GM10266 (cell line): Measurements from ENCODE around the gene CDC42.

ENCODE experiments used
- DNase-seq: peaks from one replicate; pipeline ENCODE4 v3.0.0; 2012; ENCODE audit errors: extremely low spot score
- TF ChIP-seq, protein P1 (sequence below): IDR thresholded peaks from 2 replicates; pipeline ENCODE4 v1.5.1; 2012; ENCODE audit warnings: mild to moderate bottlenecking, low read depth; ENCODE audit not compliant: control insufficient read depth, insufficient read depth; ENCODE audit errors: missing control alignments

The CDC42 gene

DNA sequence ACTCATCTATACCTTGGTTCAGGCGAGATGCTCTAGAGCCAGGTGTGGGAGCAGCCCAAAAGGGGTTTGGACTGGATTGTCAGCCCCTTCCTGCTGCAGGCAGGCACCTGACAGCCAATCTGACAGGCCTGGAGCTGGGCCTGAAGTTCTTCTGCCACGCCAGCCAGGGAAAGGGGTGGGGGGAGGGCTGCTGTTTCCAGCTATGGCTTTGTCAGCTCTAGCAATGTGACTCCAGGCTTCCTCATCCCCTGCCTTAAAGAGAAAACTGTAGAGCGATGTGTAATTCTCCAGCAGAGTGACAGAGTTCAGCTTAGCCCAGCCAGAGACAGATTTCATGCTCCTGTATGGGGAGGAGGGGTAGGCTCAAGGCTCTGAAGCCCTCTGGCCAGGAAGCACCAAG is 60.0 kb downstream of the CDC42 start:
- no peak for DNase-seq

DNA sequence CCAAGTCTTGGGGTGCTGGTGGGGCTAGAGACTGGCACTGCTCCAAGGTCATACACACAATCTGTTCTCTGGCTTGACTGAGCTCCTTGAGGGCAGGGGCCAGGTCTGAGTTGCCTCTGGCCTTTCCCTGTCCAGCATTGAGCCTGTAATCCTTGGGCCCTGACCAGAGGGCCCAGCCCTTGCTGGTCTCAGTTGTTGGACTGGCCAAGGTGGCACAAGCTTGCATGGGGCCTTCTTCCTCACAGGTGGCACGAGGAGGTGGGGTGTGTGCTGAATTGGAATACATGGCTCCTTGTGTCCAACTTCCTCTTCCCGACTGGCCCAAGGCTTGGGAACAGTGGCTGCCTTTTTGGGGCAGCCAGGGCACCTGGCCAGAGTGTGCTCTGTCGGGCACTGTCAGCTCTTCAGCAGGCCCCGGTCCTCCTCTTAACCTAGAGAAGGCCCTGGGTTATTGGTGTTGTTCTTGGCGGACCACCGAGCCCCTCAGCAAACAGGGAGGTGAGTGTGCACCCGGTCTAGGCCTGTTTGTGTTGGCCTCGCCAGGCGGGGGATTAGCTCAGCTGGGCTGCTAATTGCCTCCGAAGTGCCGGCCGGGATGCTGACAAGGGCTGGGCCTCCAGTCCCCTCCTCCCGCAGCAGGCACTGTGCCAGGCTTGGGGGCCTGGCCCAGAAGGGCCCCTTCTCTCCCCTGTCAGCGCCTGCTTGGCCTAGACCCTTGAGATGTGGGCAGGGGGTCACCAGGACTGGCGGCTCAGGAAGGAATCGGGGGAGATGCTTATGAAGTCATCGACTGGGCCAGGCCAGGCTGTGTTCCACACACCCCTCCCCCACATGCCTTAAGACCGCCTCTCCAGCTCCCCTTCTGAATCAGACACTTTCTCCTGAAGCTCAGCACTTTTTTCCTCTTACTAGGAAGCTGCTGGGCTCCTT is 61.8 kb downstream of the CDC42 start:
- TF ChIP-seq, protein P1, sequence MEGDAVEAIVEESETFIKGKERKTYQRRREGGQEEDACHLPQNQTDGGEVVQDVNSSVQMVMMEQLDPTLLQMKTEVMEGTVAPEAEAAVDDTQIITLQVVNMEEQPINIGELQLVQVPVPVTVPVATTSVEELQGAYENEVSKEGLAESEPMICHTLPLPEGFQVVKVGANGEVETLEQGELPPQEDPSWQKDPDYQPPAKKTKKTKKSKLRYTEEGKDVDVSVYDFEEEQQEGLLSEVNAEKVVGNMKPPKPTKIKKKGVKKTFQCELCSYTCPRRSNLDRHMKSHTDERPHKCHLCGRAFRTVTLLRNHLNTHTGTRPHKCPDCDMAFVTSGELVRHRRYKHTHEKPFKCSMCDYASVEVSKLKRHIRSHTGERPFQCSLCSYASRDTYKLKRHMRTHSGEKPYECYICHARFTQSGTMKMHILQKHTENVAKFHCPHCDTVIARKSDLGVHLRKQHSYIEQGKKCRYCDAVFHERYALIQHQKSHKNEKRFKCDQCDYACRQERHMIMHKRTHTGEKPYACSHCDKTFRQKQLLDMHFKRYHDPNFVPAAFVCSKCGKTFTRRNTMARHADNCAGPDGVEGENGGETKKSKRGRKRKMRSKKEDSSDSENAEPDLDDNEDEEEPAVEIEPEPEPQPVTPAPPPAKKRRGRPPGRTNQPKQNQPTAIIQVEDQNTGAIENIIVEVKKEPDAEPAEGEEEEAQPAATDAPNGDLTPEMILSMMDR: no peak
- DNase-seq: no peak

More for the DNA sequence above, 60.0 kb downstream of the CDC42 start:
- TF ChIP-seq, protein P1: no peak

GRCh38 chr1:22115286-22115685 is 62.8 kb downstream of the CDC42 start:
- no peak for DNase-seq
- TF ChIP-seq, protein P1: no peak

GRCh38 chr1:22117238-22117637 is 64.7 kb downstream of the CDC42 start:
- DNase-seq: no peak
- TF ChIP-seq, protein P1: no peak

GRCh38 chr1:22117851-22118250 is 65.3 kb downstream of the CDC42 start:
- TF ChIP-seq, protein P1: no peak
- no peak for DNase-seq

GRCh38 chr1:22118291-22118992 is 65.9 kb downstream of the CDC42 start:
- no peak for DNase-seq
- TF ChIP-seq, protein P1: no peak

DNA sequence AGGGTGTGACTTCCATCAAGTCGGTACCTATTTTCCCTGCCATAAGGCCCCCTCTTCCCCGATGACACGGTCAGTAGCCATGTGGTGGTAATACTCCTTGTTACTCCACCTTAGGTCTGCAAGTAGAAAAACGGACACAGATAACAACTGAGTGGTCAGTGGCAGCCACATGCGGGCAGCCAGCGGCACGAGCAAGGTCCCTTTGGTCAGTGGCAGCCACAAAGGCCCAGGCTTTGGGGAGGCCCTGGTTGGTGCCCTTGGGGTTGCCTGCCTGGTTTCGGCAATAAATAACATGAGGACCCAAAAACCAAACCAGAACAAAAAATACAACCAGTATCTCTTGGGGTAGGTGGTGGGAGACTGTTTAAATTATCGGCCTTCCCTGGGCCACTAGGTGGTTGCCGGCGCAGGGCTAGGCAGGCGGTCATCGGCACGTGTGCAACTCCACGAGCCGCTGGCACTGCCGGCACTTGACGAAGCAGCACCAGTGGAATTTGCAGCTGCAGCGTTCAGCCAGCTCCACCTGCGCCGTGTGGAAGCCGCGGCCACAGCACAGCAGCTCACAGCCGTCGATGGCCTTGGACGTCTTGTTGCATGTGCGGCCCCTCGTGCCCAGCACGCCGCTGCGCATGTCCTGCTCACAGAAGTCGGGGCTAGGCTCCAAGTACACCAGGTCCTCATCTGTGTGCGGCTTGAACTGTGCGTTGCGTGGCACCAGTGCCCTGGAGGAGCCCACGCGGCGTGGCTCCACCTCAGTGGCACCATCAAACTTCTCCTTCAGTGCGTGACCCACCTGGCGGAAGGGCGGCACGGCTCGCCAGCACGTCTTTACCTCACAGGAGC is 67.3 kb downstream of the CDC42 start:
- TF ChIP-seq, protein P1: no peak
- no peak for DNase-seq
